Fibroblast of lung (primary cell): Measurements from ENCODE around the gene NDC80.

Experiments used
- CTCF ChIP-seq, 2 donors: IDR thresholded peaks in 1 of 2; conservative IDR thresholded peaks in 1 of 2; 1 replicate in 1 of 2; 2 replicates in 1 of 2; pipeline ENCODE4 v1.5.1; 2011 to 2012; ENCODE audit warnings: low read length in 2 of 2, control low read depth in 1 of 2, inconsistent platforms in 1 of 2, low read depth in 1 of 2, mild to moderate bottlenecking in 1 of 2
- EZH2 ChIP-seq: IDR thresholded peaks from 2 replicates; pipeline ENCODE4 v1.5.1; 2012; ENCODE audit warnings: low read length, control low read depth, mild to moderate bottlenecking; ENCODE audit errors: missing control alignments

- TF ChIP-seq CTCF (conservative IDR thresholded peaks at IDR 0.05 in 1 of 2, IDR thresholded peaks at IDR 0.05 in 1 of 2; ENCODE audit: low read depth in 1 of 2, low read length in 2 of 2): no peak
- TF ChIP-seq EZH2: no peak
Measured at GRCh38 chr18:2662990-2663389, 91.6 kb downstream of the NDC80 start.
